HL-60 (cell line): ENCODE measurements around the gene DPP6.

Source experiments
- CTCF ChIP-seq: IDR thresholded peaks from one replicate; pipeline ENCODE4 v1.5.1; 2011; ENCODE audit warnings: low read length, control low read depth, inconsistent platforms; ENCODE audit not compliant: insufficient read depth
- GABPA ChIP-seq: IDR thresholded peaks from 2 replicates; pipeline ENCODE4 v1.6.1; 2012; ENCODE audit warnings: low read depth
- POLR2AphosphoS5 ChIP-seq: IDR thresholded peaks from 2 replicates; pipeline ENCODE4 v1.6.1; 2012; ENCODE audit warnings: low read depth
- TF ChIP-seq, protein P1 (sequence below): IDR thresholded peaks from 2 replicates; pipeline ENCODE4 v1.6.1; 2012; ENCODE audit warnings: low read depth; ENCODE audit not compliant: insufficient replicate concordance

DNA sequence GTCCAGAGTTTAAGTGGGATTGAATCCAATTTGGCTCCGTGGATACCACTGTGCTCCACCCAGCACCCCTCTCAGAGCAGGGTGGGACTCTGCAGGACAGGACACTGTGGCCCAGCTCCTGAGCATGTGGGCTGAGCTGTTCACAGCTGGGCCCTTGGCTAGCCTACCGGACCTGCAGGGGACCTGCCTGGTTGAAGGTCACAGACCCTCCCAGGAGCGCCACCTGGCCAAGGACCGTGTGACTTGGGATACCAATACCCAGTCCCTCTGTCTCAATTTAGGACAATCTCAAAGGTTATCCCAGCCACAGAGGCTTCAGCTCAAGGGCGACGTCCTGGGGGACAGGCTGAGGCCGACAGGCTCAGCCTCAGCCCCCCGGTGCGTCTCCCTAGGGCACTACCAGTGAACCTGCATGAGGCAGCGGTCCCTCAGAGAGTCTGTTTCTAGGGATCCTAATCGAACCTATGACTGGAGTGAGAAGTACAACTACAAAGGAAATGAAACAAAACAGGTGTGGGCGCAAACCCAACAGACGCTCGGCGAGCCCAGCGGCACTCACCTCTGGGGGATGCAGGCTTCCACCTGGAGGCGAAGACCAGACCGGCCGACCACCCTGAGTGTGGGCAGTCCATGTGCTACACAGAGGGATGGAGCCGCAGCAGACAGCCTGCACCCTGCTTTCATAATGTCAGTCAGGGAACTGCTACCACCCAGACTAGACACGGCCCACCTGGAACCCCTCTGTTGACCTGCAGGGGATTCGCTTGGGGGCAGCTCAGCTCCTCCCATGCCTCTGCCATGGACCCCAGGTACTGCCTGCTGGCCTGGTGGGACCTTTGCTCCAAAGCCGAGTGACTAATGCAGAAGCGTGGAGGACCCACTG lies 847.0 kb downstream of the DPP6 start:
- TF ChIP-seq CTCF (no peak), GABPA (no peak), POLR2AphosphoS5 (no peak)
- TF ChIP-seq, protein P1, sequence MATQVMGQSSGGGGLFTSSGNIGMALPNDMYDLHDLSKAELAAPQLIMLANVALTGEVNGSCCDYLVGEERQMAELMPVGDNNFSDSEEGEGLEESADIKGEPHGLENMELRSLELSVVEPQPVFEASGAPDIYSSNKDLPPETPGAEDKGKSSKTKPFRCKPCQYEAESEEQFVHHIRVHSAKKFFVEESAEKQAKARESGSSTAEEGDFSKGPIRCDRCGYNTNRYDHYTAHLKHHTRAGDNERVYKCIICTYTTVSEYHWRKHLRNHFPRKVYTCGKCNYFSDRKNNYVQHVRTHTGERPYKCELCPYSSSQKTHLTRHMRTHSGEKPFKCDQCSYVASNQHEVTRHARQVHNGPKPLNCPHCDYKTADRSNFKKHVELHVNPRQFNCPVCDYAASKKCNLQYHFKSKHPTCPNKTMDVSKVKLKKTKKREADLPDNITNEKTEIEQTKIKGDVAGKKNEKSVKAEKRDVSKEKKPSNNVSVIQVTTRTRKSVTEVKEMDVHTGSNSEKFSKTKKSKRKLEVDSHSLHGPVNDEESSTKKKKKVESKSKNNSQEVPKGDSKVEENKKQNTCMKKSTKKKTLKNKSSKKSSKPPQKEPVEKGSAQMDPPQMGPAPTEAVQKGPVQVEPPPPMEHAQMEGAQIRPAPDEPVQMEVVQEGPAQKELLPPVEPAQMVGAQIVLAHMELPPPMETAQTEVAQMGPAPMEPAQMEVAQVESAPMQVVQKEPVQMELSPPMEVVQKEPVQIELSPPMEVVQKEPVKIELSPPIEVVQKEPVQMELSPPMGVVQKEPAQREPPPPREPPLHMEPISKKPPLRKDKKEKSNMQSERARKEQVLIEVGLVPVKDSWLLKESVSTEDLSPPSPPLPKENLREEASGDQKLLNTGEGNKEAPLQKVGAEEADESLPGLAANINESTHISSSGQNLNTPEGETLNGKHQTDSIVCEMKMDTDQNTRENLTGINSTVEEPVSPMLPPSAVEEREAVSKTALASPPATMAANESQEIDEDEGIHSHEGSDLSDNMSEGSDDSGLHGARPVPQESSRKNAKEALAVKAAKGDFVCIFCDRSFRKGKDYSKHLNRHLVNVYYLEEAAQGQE: no peak
